ENCODE measurements around the gene SORBS1. TPM values are rescaled to one million over a fixed set of nuclear protein-coding genes. Genes with fewer than 3 reads are reported as not detected.

Gene SORBS1
- total and polyA plus RNA-seq, 2 experiments from 2014 or later, result 0.65 to 1.2 TPM

- Histone ChIP-seq H4K20me1 (ENCODE audit: insufficient read depth) (no peaks in the 10 kb centered on the region), H3K4me2 (ENCODE audit: unreplicated experiment) (no peak overlapping the region), H3K9ac (no peak overlapping the region), H3K79me2 (ENCODE audit: insufficient read depth) (no peaks in the 10 kb centered on the region), H3K4me1 (ENCODE audit: insufficient read depth) (no peaks in the 10 kb centered on the region; the same call in 1 of the 2 replicates), H3F3A (ENCODE audit: insufficient read depth) (no peaks in the 10 kb centered on the region), H3K36me3 (ENCODE audit: low read depth) (no peaks in the 10 kb centered on the region), H3K27ac (no peak overlapping the region), H3K4me3 (no peak overlapping the region), H3K27me3 (replicated peaks; ENCODE audit: insufficient read depth) (0 out of 2 replicates have a peak, but pooled peaks cover 4% of the 10 kb centered on the region), H3K9me2 (ENCODE audit: insufficient read depth) (no peaks in the 10 kb centered on the region), H3K9me3 (ENCODE audit: low read depth) (no peaks in the 10 kb centered on the region), H2AFZ (no peak overlapping the region)
- no peak for TF ChIP-seq EZH2 (IDR thresholded peaks at IDR 0.05; ENCODE audit: insufficient read depth, poor library complexity, severe bottlenecking)
- no peak for TF ChIP-seq EZH2phosphoT487 (IDR thresholded peaks at IDR 0.05; ENCODE audit: insufficient read depth, low read depth)
- 95 to 97% methylated on average over 2 of the region's 2 CpGs for WGBS, 2 experiments (ENCODE audit: low coverage in 1 of 2, low lambda C conversion rate in 2 of 2, missing lambda C conversion rate in 2 of 2)
- in situ Hi-C loops (cut with MboI), result no loop called here
- peak; percentile 10 for DNase-seq
These were observed 214.3 kb downstream of the SORBS1 start for GRCh38 chr10:95346715-95347401.

- Histone ChIP-seq H3K4me3 (no peak overlapping the region), H3K79me2 (ENCODE audit: insufficient read depth) (no peaks in the 10 kb centered on the region), H3K27ac (no peak overlapping the region), H4K20me1 (ENCODE audit: insufficient read depth) (no peaks in the 10 kb centered on the region), H3K9me2 (ENCODE audit: insufficient read depth) (no peaks in the 10 kb centered on the region), H3K36me3 (ENCODE audit: low read depth) (no peaks in the 10 kb centered on the region), H3K9me3 (ENCODE audit: low read depth) (no peaks in the 10 kb centered on the region), H3K4me2 (ENCODE audit: unreplicated experiment) (no peak overlapping the region), H3K27me3 (replicated peaks; ENCODE audit: insufficient read depth) (no peaks in the 10 kb centered on the region), H3K9ac (no peak overlapping the region), H3F3A (ENCODE audit: insufficient read depth) (no peaks in the 10 kb centered on the region), H2AFZ (no peak overlapping the region), H3K4me1 (ENCODE audit: insufficient read depth) (no peaks in the 10 kb centered on the region)
- in situ Hi-C loops (cut with MboI), result no loop called here
- WGBS, 2 experiments (ENCODE audit: low coverage in 1 of 2, low lambda C conversion rate in 2 of 2, missing lambda C conversion rate in 2 of 2), result 73 to 80% methylated on average over 6 of the region's 6 CpGs
- DNase-seq, result no peak
- no peak for TF ChIP-seq EZH2phosphoT487 (IDR thresholded peaks at IDR 0.05; ENCODE audit: insufficient read depth, low read depth)
- no peak for TF ChIP-seq EZH2 (IDR thresholded peaks at IDR 0.05; ENCODE audit: insufficient read depth, poor library complexity, severe bottlenecking)
These were observed 217.6 kb downstream of the SORBS1 start for GRCh38 chr10:95343573-95343972.

- peak; percentile 29 for DNase-seq
- Histone ChIP-seq H3K9me3 (ENCODE audit: low read depth) (no peaks in the 10 kb centered on the region), H3K4me3 (no peak overlapping the region), H3K27me3 (replicated peaks; ENCODE audit: insufficient read depth) (no peaks in the 10 kb centered on the region), H3K4me2 (ENCODE audit: unreplicated experiment) (no peak overlapping the region), H3F3A (ENCODE audit: insufficient read depth) (no peaks in the 10 kb centered on the region), H3K36me3 (ENCODE audit: low read depth) (no peaks in the 10 kb centered on the region), H3K27ac (no peak overlapping the region), H3K9ac (no peak overlapping the region), H3K4me1 (ENCODE audit: insufficient read depth) (no peaks in the 10 kb centered on the region), H3K79me2 (ENCODE audit: insufficient read depth) (no peaks in the 10 kb centered on the region), H2AFZ (no peak overlapping the region), H3K9me2 (ENCODE audit: insufficient read depth) (no peaks in the 10 kb centered on the region), H4K20me1 (ENCODE audit: insufficient read depth) (no peaks in the 10 kb centered on the region)
- in situ Hi-C loops (cut with MboI), result no loop called here
- no peak for TF ChIP-seq EZH2 (IDR thresholded peaks at IDR 0.05; ENCODE audit: insufficient read depth, poor library complexity, severe bottlenecking)
- TF ChIP-seq EZH2phosphoT487 (IDR thresholded peaks at IDR 0.05; ENCODE audit: insufficient read depth, low read depth), result no peak
- 82 to 89% methylated on average over 3 of the region's 3 CpGs for WGBS, 2 experiments (ENCODE audit: low coverage in 1 of 2, low lambda C conversion rate in 2 of 2, missing lambda C conversion rate in 2 of 2)
These were observed 219.4 kb downstream of the SORBS1 start for GRCh38 chr10:95341716-95342130.

- H3K9me2 ChIP-seq (ENCODE audit: insufficient read depth), result no peaks in the 10 kb centered on the region
- H3K27me3 ChIP-seq (replicated peaks; ENCODE audit: insufficient read depth), result no peaks in the 10 kb centered on the region
- H3K79me2 ChIP-seq (ENCODE audit: insufficient read depth), result no peaks in the 10 kb centered on the region
- no peaks in the 10 kb centered on the region for H3K36me3 ChIP-seq (ENCODE audit: low read depth)
- WGBS, 2 experiments (ENCODE audit: low coverage in 1 of 2, low lambda C conversion rate in 2 of 2, missing lambda C conversion rate in 2 of 2), result 97 to 100% methylated on average over 1 of the region's 1 CpG
- H2AFZ ChIP-seq, result no peak overlapping the region
- in situ Hi-C loops (cut with MboI), result no loop called here
- no peak overlapping the region for H3K27ac ChIP-seq
- H3K4me2 ChIP-seq (ENCODE audit: unreplicated experiment), result no peak overlapping the region
- 0 out of 2 replicates have a peak, but pooled peaks cover 7% of the 10 kb centered on the region for H3F3A ChIP-seq (ENCODE audit: insufficient read depth)
- no peaks in the 10 kb centered on the region for H4K20me1 ChIP-seq (ENCODE audit: insufficient read depth)
- H3K9me3 ChIP-seq (ENCODE audit: low read depth), result no peaks in the 10 kb centered on the region
- no peak for TF ChIP-seq EZH2 (IDR thresholded peaks at IDR 0.05; ENCODE audit: insufficient read depth, poor library complexity, severe bottlenecking)
- no peak for TF ChIP-seq EZH2phosphoT487 (IDR thresholded peaks at IDR 0.05; ENCODE audit: insufficient read depth, low read depth)
- H3K4me3 ChIP-seq, result no peak overlapping the region
- no peak for DNase-seq
- H3K4me1 ChIP-seq (ENCODE audit: insufficient read depth), result peaks cover 6% of the 10 kb centered on the region
- H3K9ac ChIP-seq, result no peak overlapping the region
These were observed 221.3 kb downstream of the SORBS1 start for GRCh38 chr10:95339863-95340262.

All from GM23248 (cell line).